Ramos (cell line): ENCODE measurements around the gene AQP1.

Experiments
- in situ Hi-C: fragments of 300-500 bp; cut with MboI; formaldehyde crosslinking; loops from one replicate; pipeline ENCODE4 v1.14.3; 2022; ENCODE audit warnings: low sequenced_read_pairs; ENCODE audit not compliant: unreplicated experiment

AQP1 gene

GRCh38 chr7:30905078-30906012 lies 6.3 kb upstream of the AQP1 start:
- in situ Hi-C loops: loop anchor here (5.0 kb wide), 1 partner anchor 103 kb away; no protein-coding TSS in a partner anchor

- in situ Hi-C loops: loop anchor here (5.0 kb wide), 1 partner anchor 104 kb away; no protein-coding TSS in a partner anchor
Observed at GRCh38 chr7:30906014-30906413, 5.6 kb upstream of the AQP1 start.

- in situ Hi-C loops: loop anchor here (5.0 kb wide), 1 partner anchor 104 kb away; no protein-coding TSS in a partner anchor
Observed at GRCh38 chr7:30906515-30907240, 5.0 kb upstream of the AQP1 start.

GRCh38 chr7:30907527-30908267 lies 4.0 kb upstream of the AQP1 start:
- in situ Hi-C loops: loop anchor here (5.0 kb wide), 1 partner anchor 105 kb away; no protein-coding TSS in a partner anchor

GRCh38 chr7:30908681-30909080 lies 3.0 kb upstream of the AQP1 start:
- in situ Hi-C loops: loop anchor here (5.0 kb wide), 1 partner anchor 106 kb away; no protein-coding TSS in a partner anchor

- in situ Hi-C loops: loop anchor here (5.0 kb wide), 1 partner anchor 107 kb away; no protein-coding TSS in a partner anchor
Observed at GRCh38 chr7:30909431-30909830, 2.2 kb upstream of the AQP1 start.

GRCh38 chr7:30910411-30911073 lies 1.1 kb upstream of the AQP1 start:
- in situ Hi-C loops: no loop called here

- in situ Hi-C loops: no loop called here
Observed at GRCh38 chr7:30911133-30911532, 520 bp upstream of the AQP1 start.

- in situ Hi-C loops: no loop called here
Observed at GRCh38 chr7:30912021-30912730, 523 bp downstream of the AQP1 start.

GRCh38 chr7:30912731-30912985 lies 1.0 kb downstream of the AQP1 start:
- in situ Hi-C loops: no loop called here

- in situ Hi-C loops: no loop called here
Observed at GRCh38 chr7:30912986-30913811, 1.5 kb downstream of the AQP1 start.

GRCh38 chr7:30913821-30914515 lies 2.3 kb downstream of the AQP1 start:
- in situ Hi-C loops: no loop called here

GRCh38 chr7:30914596-30914995 lies 2.9 kb downstream of the AQP1 start:
- in situ Hi-C loops: no loop called here

- in situ Hi-C loops: no loop called here
Observed at GRCh38 chr7:30915005-30915601, 3.5 kb downstream of the AQP1 start.

GRCh38 chr7:30915751-30916150 lies 4.1 kb downstream of the AQP1 start:
- in situ Hi-C loops: no loop called here

GRCh38 chr7:30916255-30916654 lies 4.6 kb downstream of the AQP1 start:
- in situ Hi-C loops: no loop called here

GRCh38 chr7:30916767-30917166 lies 5.1 kb downstream of the AQP1 start:
- in situ Hi-C loops: no loop called here
